BJ (cell line): Measurements from ENCODE around the gene CELSR3. TPM values are rescaled to one million over a fixed set of nuclear protein-coding genes. Genes with fewer than 3 reads are reported as not detected.

Experiments used
- CTCF ChIA-PET: fragments of 350-600 bp; formaldehyde crosslinking; extraction: SDS; loops from one replicate; lab custom pipeline; 2021; ENCODE audit warnings: antibody characterized with exemption, inconsistent platforms; lab: Yijun Ruan, JAX
- POLR2A ChIA-PET: fragments of 300-600 bp; sonication (Branson Sonifier 250); formaldehyde crosslinking; extraction: SDS; loops from one replicate; lab custom pipeline; 2021; ENCODE audit warnings: antibody characterized with exemption; lab: Charles Lee
- DNase-seq: peaks from one replicate; pipeline ENCODE4 v3.0.0-alpha.2; 2011; ENCODE audit warnings: low read depth
- H3K27me3 ChIP-seq: 2 replicates; pipeline ENCODE4 v1.6.0; 2011; ENCODE audit warnings: low read length; ENCODE audit not compliant: control insufficient read depth, insufficient read depth
- H3K36me3 ChIP-seq: 2 replicates; pipeline ENCODE4 v1.5.1; 2011; ENCODE audit warnings: low read length; ENCODE audit not compliant: control insufficient read depth, insufficient read depth
- H3K4me3 ChIP-seq: 2 replicates; pipeline ENCODE4 v1.5.1; 2011; ENCODE audit warnings: low read depth, mild to moderate bottlenecking, control low read depth, low read length
- CTCF ChIP-seq: IDR thresholded peaks from 2 replicates; pipeline ENCODE4 v1.5.1; 2011; ENCODE audit warnings: low read depth, mild to moderate bottlenecking, control low read depth, inconsistent platforms, low read length, moderate library complexity; ENCODE audit not compliant: insufficient read depth
- polyA plus RNA-seq: library from polyadenylated mRNA; depleted of rRNA; stranded (reverse); fragments of >200 nt; gene quantifications from 2 replicates; pipeline ENCODE4 v1.2.3, GENCODE V29; 2011

CELSR3 gene
- polyA plus RNA-seq, 1 experiment = 0.88 TPM

DNA sequence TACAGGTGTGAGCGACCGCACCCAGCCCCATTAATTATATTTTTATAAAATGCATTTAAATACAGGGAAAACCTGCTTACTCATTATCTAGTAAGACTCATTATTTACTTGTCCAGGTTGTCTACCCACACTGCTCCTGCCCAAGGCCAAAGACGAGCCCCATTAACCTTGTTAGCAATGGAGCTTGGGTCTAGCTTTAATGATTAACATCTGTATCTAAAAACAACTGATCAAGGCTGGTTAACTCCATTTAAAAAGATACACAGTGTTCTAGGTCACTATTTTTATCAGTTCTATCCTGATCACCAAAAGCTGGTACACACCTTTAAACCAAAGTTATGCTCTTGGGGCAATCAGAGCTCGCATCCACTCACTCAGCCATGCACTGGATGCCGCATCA lies 33.5 kb upstream of the CELSR3 start:
- POLR2A ChIA-PET = interaction anchor here (1.2 kb wide), 1 partner anchor 21 kb away, joined by 3 read pairs; the partner anchor contains the start of gene IP6K2
- H3K36me3 ChIP-seq = peaks cover 19% of the 10 kb centered on the region
- no peak for DNase-seq
- H3K27me3 ChIP-seq = no peaks in the 10 kb centered on the region
- CTCF ChIA-PET = interaction anchor here (0.9 to 1.7 kb wide), 4 partner anchors 10 to 44 kb away, joined by 3 to 8 read pairs (median 6); partner anchors contain the start of gene NCKIPSD
- no peak for TF ChIP-seq CTCF
- H3K4me3 ChIP-seq = no peak overlapping the region

DNA sequence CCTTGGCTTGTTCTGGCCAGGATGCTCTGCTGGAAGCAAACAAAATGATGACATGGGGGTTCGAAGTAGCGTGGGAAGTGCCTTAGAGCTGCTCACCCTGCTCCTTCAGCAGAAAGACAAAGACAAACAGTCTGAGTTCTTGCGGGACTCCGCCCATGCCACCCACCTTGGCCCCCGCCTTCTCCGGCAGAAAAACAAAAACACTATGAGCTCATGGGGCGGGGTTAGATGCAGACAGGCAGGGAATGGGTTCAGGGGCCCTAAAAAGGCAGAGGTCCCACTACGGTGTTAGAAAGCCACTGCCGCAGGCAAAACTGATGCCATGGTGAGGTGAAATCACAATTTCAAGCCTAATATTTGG lies 32.7 kb upstream of the CELSR3 start:
- no peak for TF ChIP-seq CTCF
- peak overlapping the region; percentile 33 for H3K4me3 ChIP-seq
- ChIA-PET POLR2A (no interaction called here), CTCF (interaction anchor here (1.5 to 1.7 kb wide), 3 partner anchors 9 to 15 kb away, joined by 3 to 8 read pairs (median 6); partner anchors contain the start of gene NCKIPSD)
- DNase-seq = no peak
- peaks cover 24% of the 10 kb centered on the region for H3K36me3 ChIP-seq
- H3K27me3 ChIP-seq = no peaks in the 10 kb centered on the region

DNA sequence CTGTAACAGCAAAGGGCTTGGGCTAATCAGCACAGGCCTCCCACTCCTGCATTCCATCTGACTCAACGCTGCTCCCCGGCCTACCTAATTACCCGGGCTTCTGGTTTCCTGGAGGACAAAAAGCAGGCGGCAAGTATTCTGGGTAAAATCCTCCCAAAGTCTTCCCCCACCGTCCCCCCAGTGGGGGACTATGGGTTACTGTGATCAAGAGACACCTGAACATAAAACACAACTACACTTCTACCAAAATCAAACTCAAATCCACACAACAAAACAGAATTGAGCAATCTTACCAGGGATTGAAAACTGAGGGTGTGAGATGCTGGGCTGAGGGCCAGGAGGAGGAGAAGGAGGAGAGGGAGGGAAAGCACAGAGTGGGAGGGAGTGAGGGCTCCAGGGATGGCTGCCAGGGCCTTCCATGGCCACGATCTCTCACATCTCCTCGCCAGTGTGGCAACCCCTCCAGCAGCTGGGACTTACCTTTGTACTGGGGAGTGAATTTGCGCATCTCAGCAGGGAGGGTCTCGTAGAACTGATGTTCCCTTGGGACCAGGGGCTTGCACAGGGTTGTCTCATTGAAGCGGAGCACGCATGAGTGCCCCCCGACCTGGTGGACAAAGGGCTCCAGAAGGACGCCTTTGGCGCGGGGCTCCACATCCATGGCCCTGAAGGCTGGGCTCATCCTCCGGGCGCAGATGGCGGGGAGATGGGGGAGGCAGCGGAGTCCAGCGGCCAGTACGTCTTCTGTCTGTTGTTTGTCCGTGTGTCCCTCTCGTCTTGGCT lies 32.1 kb upstream of the CELSR3 start:
- ChIA-PET CTCF (interaction anchor here (1.5 to 1.7 kb wide), 3 partner anchors 9 to 15 kb away, joined by 3 to 8 read pairs (median 6); partner anchors contain the start of gene NCKIPSD), POLR2A (no interaction called here)
- H3K4me3 ChIP-seq = peak overlapping the region; percentile 33
- H3K36me3 ChIP-seq = peaks cover 24% of the 10 kb centered on the region
- peak; percentile 52 for DNase-seq
- TF ChIP-seq CTCF = no peak
- no peaks in the 10 kb centered on the region for H3K27me3 ChIP-seq

DNA sequence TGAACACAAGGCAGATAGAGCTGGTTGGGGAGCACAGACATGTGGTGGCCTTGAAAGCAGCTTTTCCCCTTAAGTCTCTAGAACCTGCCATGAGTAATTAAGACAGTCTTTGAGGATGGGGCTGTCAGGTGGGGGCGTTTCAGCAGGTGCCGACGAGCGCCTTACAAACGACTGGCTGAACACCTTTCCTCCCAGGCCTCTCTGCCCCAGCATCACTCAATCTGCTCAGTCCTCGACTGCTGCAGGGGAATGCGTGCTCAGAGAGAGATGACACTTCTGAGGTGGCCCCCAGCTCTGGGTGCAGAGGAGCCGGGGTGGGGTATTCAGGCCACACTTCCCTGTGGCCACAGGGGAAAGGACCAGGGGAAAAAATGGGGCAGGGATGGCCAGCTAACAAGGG lies 31.1 kb upstream of the CELSR3 start:
- Histone ChIP-seq H3K27me3 (no peaks in the 10 kb centered on the region), H3K4me3 (peak overlapping the region; percentile 14), H3K36me3 (peaks cover 32% of the 10 kb centered on the region)
- TF ChIP-seq CTCF = no peak
- POLR2A ChIA-PET = no interaction called here
- no peak for DNase-seq
- CTCF ChIA-PET = interaction anchor here (1.8 kb wide), 1 partner anchor 45 kb away, joined by 5 read pairs; no protein-coding TSS in a partner anchor

DNA sequence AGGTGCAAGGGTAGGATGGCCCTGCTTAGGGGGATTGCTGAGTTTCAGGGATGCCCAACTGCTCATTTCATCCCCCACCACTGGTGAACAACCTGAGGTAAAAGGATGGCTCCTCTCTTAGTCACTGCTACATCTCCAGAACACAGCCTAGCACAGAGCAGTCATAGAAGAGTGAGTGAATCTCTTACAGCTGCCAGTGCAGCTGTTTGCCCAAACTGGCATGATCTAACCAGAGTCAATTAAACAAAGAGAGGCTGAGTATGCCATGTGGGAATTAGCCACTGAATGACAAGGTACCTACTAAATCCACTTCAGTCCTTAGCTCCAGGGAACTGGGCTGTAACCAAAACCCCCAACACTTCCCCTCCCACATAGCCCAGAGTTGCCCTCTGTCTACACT lies 29.9 kb upstream of the CELSR3 start:
- Histone ChIP-seq H3K27me3 (no peaks in the 10 kb centered on the region), H3K4me3 (no peak overlapping the region), H3K36me3 (peaks cover 41% of the 10 kb centered on the region)
- CTCF ChIA-PET = interaction anchor here (1.2 to 1.8 kb wide), 2 partner anchors 47 to 144 kb away, joined by 3 to 5 read pairs; no protein-coding TSS in a partner anchor
- no peak for TF ChIP-seq CTCF
- POLR2A ChIA-PET = interaction anchor here (0.5 to 0.8 kb wide), 2 partner anchors 8 to 9 kb away, joined by 3 to 4 read pairs; no protein-coding TSS in a partner anchor
- DNase-seq = no peak
